ENCODE results near the gene ESAM.

The ESAM gene

DNA sequence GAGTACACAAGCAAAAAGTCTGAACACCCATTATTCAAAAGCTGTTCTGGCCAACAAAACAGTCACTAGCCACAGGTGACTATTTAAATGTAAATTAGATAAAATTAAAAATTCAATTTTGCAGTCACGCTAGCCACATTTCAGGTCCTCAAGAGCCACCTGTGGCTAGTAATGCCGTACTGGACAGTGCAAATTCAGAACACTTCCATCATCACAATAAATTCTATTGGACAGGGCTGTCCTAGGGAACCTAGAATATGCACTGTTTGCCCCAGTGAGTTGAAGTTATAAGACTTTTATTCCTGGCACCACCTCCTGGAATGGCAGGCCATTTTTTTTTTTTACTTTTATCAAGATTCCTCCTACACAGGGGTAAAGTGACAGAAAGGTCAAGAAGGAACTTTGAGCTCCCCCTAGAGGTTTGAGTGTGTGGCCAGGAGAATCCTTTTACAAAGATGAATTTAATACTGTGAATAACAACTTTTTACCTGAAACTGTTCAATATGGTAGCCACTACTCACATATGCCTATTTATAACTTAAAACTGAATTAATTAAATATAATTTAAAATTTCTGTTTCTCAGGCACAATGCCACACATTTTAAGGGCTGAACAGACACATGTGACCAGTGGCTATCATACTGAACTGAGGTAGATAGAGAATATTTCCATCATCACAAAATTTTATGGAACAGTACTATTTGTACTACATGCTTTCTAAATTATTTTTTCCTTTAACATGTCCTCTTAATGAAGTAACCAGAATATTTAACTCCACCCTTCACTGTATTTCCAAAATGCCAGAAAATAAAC, 31.6 kb upstream of the ESAM start (continued):
- TF ChIP-seq, protein P1, sequence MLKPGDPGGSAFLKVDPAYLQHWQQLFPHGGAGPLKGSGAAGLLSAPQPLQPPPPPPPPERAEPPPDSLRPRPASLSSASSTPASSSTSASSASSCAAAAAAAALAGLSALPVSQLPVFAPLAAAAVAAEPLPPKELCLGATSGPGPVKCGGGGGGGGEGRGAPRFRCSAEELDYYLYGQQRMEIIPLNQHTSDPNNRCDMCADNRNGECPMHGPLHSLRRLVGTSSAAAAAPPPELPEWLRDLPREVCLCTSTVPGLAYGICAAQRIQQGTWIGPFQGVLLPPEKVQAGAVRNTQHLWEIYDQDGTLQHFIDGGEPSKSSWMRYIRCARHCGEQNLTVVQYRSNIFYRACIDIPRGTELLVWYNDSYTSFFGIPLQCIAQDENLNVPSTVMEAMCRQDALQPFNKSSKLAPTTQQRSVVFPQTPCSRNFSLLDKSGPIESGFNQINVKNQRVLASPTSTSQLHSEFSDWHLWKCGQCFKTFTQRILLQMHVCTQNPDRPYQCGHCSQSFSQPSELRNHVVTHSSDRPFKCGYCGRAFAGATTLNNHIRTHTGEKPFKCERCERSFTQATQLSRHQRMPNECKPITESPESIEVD (tag by site-specific recombination; IDR thresholded peaks at IDR 0.05): no peak

DNA sequence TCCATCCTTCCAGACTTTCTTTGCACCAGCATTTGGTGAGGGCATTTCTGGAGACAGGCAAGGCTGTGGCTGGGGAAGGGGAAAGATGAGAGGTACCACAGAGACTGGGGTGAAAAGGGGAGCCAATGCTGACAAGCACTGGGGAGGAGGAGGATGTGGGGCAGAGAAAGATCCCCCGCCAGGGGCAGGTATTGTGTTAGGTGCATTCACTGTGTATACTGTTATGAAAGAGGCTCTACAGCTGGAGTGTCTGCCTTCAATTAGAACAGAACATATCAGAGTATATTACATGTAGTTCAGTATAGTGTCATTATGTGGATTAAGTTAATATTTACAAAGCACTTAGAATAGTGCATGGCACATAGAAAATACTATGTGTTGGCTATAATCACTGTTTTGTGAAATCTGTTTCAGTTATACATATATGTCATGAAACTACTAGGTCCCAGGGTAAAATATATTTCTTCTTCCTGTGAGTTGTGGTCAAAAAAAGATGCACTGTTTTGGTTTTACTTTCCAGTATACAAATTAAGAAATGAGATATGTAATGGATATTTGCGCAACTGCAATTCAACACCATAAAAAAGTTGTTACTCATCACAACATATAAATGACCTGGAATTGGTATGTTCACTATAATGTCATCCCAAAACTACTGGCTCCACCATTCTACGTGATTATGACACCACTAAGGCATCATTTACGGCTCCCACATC, 29.7 kb upstream of the ESAM start:
- POLR2A ChIA-PET: no interaction called here
- no peak overlapping the region for H3K4me3 ChIP-seq (ENCODE audit: low read depth, low read length)
- no peaks in the 10 kb centered on the region for H3K9me3 ChIP-seq (ENCODE audit: control insufficient read depth, insufficient read depth, low read depth, low read length)
- peaks cover 8% of the 10 kb centered on the region for H3K4me1 ChIP-seq (ENCODE audit: control insufficient read depth, insufficient read depth, low read length)
- CTCF ChIA-PET: interaction anchor here (1.6 to 4.9 kb wide), 12 partner anchors 7 to 148 kb away, joined by 7 to 52 read pairs (median 14); partner anchors contain the start of gene VSIG2
- H3K36me3 ChIP-seq (ENCODE audit: control insufficient read depth in 2 of 2, insufficient read depth in 1 of 2, low read length in 2 of 2): no peaks in the 10 kb centered on the region
- TF ChIP-seq OSR2 (tag by site-specific recombination; IDR thresholded peaks at IDR 0.05): no peak
- TF ChIP-seq, protein P2, sequence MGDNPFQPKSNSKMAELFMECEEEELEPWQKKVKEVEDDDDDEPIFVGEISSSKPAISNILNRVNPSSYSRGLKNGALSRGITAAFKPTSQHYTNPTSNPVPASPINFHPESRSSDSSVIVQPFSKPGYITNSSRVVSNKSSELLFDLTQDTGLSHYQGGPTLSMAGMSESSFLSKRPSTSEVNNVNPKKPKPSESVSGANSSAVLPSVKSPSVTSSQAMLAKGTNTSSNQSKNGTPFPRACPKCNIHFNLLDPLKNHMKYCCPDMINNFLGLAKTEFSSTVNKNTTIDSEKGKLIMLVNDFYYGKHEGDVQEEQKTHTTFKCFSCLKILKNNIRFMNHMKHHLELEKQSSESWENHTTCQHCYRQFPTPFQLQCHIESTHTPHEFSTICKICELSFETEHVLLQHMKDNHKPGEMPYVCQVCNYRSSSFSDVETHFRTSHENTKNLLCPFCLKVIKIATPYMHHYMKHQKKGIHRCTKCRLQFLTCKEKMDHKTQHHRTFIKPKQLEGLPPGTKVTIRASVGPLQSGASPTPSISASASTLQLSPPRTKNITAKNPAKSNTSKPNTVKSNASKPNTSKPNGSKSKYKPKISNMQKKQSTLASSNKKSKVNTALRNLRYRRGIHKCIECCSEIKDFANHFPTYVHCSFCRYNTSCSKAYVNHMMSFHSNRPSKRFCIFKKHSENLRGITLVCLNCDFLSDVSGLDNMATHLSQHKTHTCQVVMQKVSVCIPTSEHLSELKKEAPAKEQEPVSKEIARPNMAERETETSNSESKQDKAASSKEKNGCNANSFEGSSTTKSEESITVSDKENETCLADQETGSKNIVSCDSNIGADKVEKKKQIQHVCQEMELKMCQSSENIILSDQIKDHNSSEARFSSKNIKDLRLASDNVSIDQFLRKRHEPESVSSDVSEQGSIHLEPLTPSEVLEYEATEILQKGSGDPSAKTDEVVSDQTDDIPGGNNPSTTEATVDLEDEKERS (tag by site-specific recombination; IDR thresholded peaks at IDR 0.05): no peak
- TF ChIP-seq, protein P1 (tag by site-specific recombination; IDR thresholded peaks at IDR 0.05): 0 out of 2 replicates have a peak, but pooled peaks have one; percentile 14
- TF ChIP-seq ZBTB48 (tag by site-specific recombination; IDR thresholded peaks at IDR 0.05): no peak
- TF ChIP-seq ZNF10 (tag by site-specific recombination; IDR thresholded peaks at IDR 0.05): no peak
- H3K27ac ChIP-seq (ENCODE audit: extremely low read depth, low read depth, low read length): no peak overlapping the region

DNA sequence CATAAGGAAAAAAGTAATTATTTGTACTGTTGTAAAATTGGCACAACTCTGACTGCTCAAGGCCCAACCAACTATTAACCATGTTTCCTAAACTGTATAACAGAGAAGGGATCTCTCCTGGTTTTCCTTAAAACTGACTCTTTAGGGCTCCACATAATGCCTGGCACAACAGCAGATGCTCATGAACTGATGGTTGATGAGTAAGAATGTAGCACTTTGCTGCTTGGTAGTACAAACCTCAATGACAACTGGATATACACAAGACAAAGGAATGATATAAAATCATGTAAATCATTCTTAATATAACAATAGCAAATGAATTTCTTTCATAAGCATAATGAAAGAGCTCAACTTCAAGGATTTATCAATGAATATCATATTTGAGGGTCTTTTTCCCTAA, 26.4 kb upstream of the ESAM start:
- H3K9me3 ChIP-seq (ENCODE audit: control insufficient read depth, insufficient read depth, low read depth, low read length): no peaks in the 10 kb centered on the region
- H3K36me3 ChIP-seq (ENCODE audit: control insufficient read depth in 2 of 2, insufficient read depth in 1 of 2, low read length in 2 of 2): no peaks in the 10 kb centered on the region
- TF ChIP-seq ZNF777 (tag by site-specific recombination; IDR thresholded peaks at IDR 0.05; ENCODE audit: borderline replicate concordance) (no peak), ZNF670 (tag by site-specific recombination; IDR thresholded peaks at IDR 0.05; ENCODE audit: low read depth) (no peak), ZNF174 (tag by site-specific recombination; IDR thresholded peaks at IDR 0.05) (no peak), SP2 (tag by site-specific recombination; IDR thresholded peaks at IDR 0.05) (no peak)
- TF ChIP-seq, protein P3, sequence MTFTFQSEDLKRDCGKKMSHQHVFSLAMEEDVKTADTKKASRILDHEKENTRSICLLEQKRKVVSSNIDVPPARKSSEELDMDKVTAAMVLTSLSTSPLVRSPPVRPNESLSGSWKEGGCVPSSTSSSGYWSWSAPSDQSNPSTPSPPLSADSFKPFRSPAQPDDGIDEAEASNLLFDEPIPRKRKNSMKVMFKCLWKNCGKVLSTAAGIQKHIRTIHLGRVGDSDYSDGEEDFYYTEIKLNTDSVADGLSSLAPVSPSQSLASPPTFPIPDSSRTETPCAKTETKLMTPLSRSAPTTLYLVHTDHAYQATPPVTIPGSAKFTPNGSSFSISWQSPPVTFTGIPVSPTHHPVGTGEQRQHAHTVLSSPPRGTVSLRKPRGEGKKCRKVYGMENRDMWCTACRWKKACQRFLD (tag by site-specific recombination; IDR thresholded peaks at IDR 0.05): no peak
- ChIA-PET CTCF (interaction anchor here (1.1 to 4.2 kb wide), 2 partner anchors 12 to 50 kb away, joined by 4 to 16 read pairs; partner anchors contain the start of gene MSANTD2), POLR2A (interaction anchor here (0.9 kb wide), 1 partner anchor 49 kb away, joined by 3 read pairs; the partner anchor contains the start of gene NRGN)
- H3K27ac ChIP-seq (ENCODE audit: extremely low read depth, low read depth, low read length): no peak overlapping the region
- H3K4me3 ChIP-seq (ENCODE audit: low read depth, low read length): no peak overlapping the region
- H3K4me1 ChIP-seq (ENCODE audit: control insufficient read depth, insufficient read depth, low read length): peaks cover 8% of the 10 kb centered on the region
